GM20000 (cell line): ENCODE data around the gene TFAP2D.

Experiments used
- DNase-seq: peaks from one replicate; pipeline ENCODE4 v3.0.0; 2012; ENCODE audit warnings: low spot score
- CTCF ChIP-seq: IDR thresholded peaks from 2 replicates; pipeline ENCODE4 v1.5.1; 2012; ENCODE audit warnings: mild to moderate bottlenecking, control low read depth; ENCODE audit errors: extremely low read depth, missing control alignments

TFAP2D gene

DNA sequence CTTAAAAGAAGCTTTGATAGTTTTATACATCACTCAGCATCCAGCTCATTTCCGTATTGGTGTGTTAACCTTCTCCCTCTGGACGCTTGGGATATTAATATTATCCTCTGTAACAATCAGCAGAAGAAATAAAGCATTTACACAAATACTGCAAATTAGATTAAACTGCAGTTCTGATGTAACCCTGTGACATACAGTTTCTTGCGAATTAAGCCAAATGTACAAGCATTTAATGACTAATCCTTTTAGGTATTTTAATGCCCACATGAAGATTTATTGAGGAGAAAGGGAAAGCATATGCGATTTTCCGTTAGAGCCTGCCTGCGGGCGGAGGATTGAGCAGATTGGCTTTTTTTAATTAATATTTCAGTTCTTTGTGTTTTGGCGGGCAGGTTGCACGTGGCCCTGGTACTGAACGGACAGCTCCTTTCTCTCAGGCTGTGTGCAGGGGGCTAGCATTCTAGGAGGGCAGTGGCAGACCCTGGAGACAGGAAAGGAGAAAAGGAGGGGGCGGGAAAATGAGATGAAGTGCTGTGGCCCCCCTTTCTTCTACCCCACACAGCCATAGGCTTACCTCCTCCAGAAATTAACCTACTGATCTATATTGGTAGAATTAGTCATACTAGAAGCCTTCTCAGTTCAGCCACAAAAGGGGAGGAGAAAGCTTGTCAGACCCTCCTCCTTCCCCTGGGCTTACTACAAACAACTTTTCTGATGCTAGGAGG, 14.1 kb upstream of the TFAP2D start:
- no peak for DNase-seq

DNA sequence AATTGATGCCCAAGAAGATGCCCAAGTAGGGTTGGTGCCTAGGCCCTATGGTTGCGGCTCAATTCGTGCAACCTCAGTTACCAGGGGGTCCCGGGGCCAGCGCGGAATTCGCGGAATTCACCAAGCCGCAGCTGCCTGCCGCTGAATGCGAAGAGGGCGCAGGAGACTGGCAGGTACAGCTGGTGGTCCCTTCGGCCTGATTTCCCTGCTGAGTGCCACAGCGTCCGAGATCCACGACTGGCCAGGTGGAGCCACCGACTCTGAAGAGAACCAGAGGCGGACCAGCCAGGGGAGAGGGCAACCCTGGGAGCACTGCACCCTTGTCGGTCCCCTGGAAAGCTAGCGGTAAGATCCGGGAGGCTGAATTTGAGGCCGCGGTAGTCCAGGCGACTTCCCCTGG, 6.8 kb upstream of the TFAP2D start:
- DNase-seq: no peak

More for the DNA sequence above, 14.1 kb upstream of the TFAP2D start:
- no peak for TF ChIP-seq CTCF

GRCh38 chr6:50707191-50707590, 6.1 kb upstream of the TFAP2D start:
- DNase-seq: no peak
- no peak for TF ChIP-seq CTCF

More for the DNA sequence above, 6.8 kb upstream of the TFAP2D start:
- no peak for TF ChIP-seq CTCF

- DNase-seq: no peak
Measured at GRCh38 chr6:50707652-50708300, 5.5 kb upstream of the TFAP2D start.

DNA sequence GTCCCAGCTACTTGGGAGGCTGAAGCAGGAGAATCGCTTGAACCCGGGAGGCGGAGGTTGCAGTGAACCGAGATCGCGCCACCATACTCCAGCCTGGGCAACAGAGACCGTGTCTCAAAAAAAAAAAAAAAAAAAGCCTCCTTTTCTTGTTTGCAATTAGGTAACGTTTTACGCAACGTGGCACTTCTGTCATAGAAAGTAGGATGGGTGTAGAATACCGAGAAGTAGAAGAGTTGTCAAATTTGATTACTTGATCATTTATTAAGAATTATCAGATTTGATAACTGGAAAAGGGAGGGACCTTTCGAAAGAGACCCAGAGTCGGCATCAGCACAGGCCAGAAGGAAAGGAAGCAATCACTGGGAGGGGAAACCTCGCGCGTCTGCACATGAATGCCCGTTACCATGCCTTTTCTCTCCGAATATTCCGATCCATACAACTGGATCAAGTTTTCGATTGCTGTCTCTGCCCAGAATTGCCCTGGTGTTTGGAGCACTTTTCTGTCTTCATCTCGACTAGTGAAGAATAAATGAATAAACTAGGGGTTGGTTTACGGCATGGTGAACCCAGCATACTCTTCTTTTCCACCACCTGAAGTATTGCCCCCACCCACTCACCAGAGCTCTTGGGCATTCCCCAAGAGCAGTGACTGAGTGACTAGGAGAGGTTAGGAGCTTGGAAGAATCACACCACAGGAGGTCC, 4.5 kb upstream of the TFAP2D start:
- no peak for DNase-seq
- TF ChIP-seq CTCF: no peak

More at GRCh38 chr6:50707652-50708300, 5.5 kb upstream of the TFAP2D start:
- TF ChIP-seq CTCF: no peak

GRCh38 chr6:50709366-50709734, 4.0 kb upstream of the TFAP2D start:
- no peak for TF ChIP-seq CTCF
- no peak for DNase-seq

DNA sequence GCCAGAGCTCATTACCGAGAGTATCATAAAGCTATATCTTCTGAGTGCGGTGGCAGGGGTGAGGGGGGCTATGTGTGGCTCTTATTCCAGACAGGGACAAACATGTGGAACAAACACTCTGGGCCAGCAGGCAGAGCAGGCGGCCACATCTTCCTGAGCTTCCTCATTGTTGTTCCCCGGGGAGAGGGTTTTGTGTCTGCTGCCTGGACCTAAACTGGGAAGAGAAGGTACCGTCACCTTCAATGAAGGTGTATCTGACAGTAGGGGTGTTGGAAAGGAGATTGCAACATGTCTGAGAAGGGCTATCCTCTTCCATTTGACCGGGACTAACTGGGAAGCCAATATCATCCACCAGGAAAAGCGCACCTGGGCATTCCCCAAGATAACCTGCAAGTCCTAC, 1.6 kb upstream of the TFAP2D start:
- no peak for TF ChIP-seq CTCF

More for the DNA sequence above, 1.6 kb upstream of the TFAP2D start:
- DNase-seq: no peak
